ENCODE results near the gene RAD51B. TPM values are rescaled to one million over a fixed set of nuclear protein-coding genes. Genes with fewer than 3 reads are reported as not detected.

Gene RAD51B
- total and polyA plus RNA-seq, 9 of the 15 experiments (the other 6 are each of a cell fraction or from before 2014, with no cell fraction given): 8.5 to 17.3 (median 11.3) TPM

GRCh38 chr14:68081489-68081888 lies 261.9 kb downstream of the RAD51B start:
- DNase-seq (ENCODE audit: extremely low read depth in 1 of 4, low spot score in 3 of 4) (no peak), ATAC-seq (no peak), FAIRE-seq (no peak)
- H3K4me2 ChIP-seq (ENCODE audit: insufficient read depth, low read length): no peak overlapping the region
- H3K9me3 ChIP-seq (replicated peaks; ENCODE audit: control insufficient read depth, insufficient read depth, low read depth, low read length): no peaks in the 10 kb centered on the region
- CTCF ChIA-PET (ENCODE audit: low intra/inter-chr PET ratio): no interaction called here
- no peak overlapping the region for H3K4me3 ChIP-seq
- no peaks in the 10 kb centered on the region; a peak in 1 of 5 replicates for H3K27me3 ChIP-seq (ENCODE audit: control insufficient read depth in 2 of 2, insufficient read depth in 2 of 2, low read length in 2 of 2)
- no peaks in the 10 kb centered on the region for H3K79me2 ChIP-seq (ENCODE audit: control insufficient read depth, insufficient read depth, low read length)
- in situ Hi-C loops (cut with MboI): no loop called here
- 34% methylated on average over 4 of the region's 5 CpGs for WGBS (ENCODE audit: insufficient coverage, low coverage, missing lambda C conversion rate)
- no peaks in the 10 kb centered on the region for H4K20me1 ChIP-seq (replicated peaks; ENCODE audit: control insufficient read depth, insufficient read depth, low read length)
- BruUV-seq (replicated peaks): no TSS peak
- H3K36me3 ChIP-seq (ENCODE audit: control insufficient read depth, insufficient read depth, low read length): no peaks in the 10 kb centered on the region
- H2AFZ ChIP-seq (ENCODE audit: low read depth, low read length): no peak overlapping the region
- TF ChIP-seq NR0B1 (IDR thresholded peaks at IDR 0.05; ENCODE audit: partially characterized antibody) (no peak), ATF7 (IDR thresholded peaks at IDR 0.05) (no peak), CEBPG (CRISPR knock-in tag; IDR thresholded peaks at IDR 0.05) (no peak), CEBPG (tag; conservative IDR thresholded peaks at IDR 0.05 in 1 of 2, IDR thresholded peaks at IDR 0.05 in 1 of 2) (no peak), ZNF280A (IDR thresholded peaks at IDR 0.05; ENCODE audit: low read depth, partially characterized antibody) (no peak), SREBF1 (IDR thresholded peaks at IDR 0.05; ENCODE audit: borderline replicate concordance, low read depth, low read length) (no peak), MYBL2 (IDR thresholded peaks at IDR 0.05; ENCODE audit: low read depth) (no peak), MYBL2 (CRISPR knock-in tag; IDR thresholded peaks at IDR 0.05; ENCODE audit: borderline replicate concordance) (no peak), POLR3A (IDR thresholded peaks at IDR 0.05; ENCODE audit: borderline replicate concordance, extremely low read depth, insufficient read depth, insufficient read length) (no peak), SLC30A9 (CRISPR knock-in tag; IDR thresholded peaks at IDR 0.05) (no peak), DLX4 (CRISPR knock-in tag; IDR thresholded peaks at IDR 0.05) (no peak), RFX5 (IDR thresholded peaks at IDR 0.05; ENCODE audit: low read depth, low read length) (no peak), IRF1 (CRISPR knock-in tag; IDR thresholded peaks at IDR 0.05; ENCODE audit: borderline replicate concordance) (no peak), ETS1 (conservative IDR thresholded peaks at IDR 0.05; ENCODE audit: control insufficient read depth, low read depth, low read length) (no peak)
- intact Hi-C loops (cut with micrococcal nuclease): loop anchor here (10.0 kb wide), 1 partner anchor 163 kb away; no protein-coding TSS in a partner anchor
- no peaks in the 10 kb centered on the region for H3K9me1 ChIP-seq (ENCODE audit: control insufficient read depth, insufficient read depth, low read length)
- H3K9ac ChIP-seq (ENCODE audit: insufficient read depth in 1 of 2, low read depth in 2 of 2, low read length in 2 of 2): no peak overlapping the region
- POLR2A ChIA-PET: no interaction called here
- H3K27ac ChIP-seq (ENCODE audit: extremely low read depth, low read depth, low read length): no peak overlapping the region
- H3K4me1 ChIP-seq (replicated peaks in 1 of 2; ENCODE audit: control insufficient read depth in 2 of 2, insufficient read depth in 2 of 2, low read length in 2 of 2): peaks cover 4 to 5% of the 10 kb centered on the region in 2 experiments; a peak in 3 of 5 replicates

Data from K562 (cell line).